ENCODE results near the gene PCDHGB5. TPM values are rescaled to one million over a fixed set of nuclear protein-coding genes. Genes with fewer than 3 reads are reported as not detected.

Gene PCDHGB5
- polyA plus RNA-seq, 1 donor from 2014 or later = 0.17 TPM

- Histone ChIP-seq H3K27ac (ENCODE audit: low read length) (no peak overlapping the region), H3K9me2 (ENCODE audit: insufficient read depth, low read length) (no peaks in the 10 kb centered on the region), H3K27me3 (ENCODE audit: insufficient read depth, low read depth, low read length) (no peaks in the 10 kb centered on the region), H3K4me2 (ENCODE audit: low read length) (no peak overlapping the region), H3K9me3 (ENCODE audit: low read length) (peaks cover 37% of the 10 kb centered on the region), H3K79me2 (replicated peaks; ENCODE audit: insufficient read depth, low read length) (no peaks in the 10 kb centered on the region), H2AFZ (ENCODE audit: low read depth, low read length) (no peak overlapping the region), H3F3A (ENCODE audit: insufficient read depth, low read length, poor library complexity, severe bottlenecking) (no peaks in the 10 kb centered on the region), H3K9ac (ENCODE audit: low read length) (no peak overlapping the region), H4K20me1 (ENCODE audit: insufficient read depth) (no peaks in the 10 kb centered on the region), H3K36me3 (ENCODE audit: insufficient read depth, low read length) (no peaks in the 10 kb centered on the region), H3K4me3 (ENCODE audit: low read length) (no peak overlapping the region)
- no peak for TF ChIP-seq RAD21 (conservative IDR thresholded peaks at IDR 0.05)
- no peak for TF ChIP-seq SMC3 (conservative IDR thresholded peaks at IDR 0.05; ENCODE audit: poor library complexity)
- no peak for TF ChIP-seq REST (IDR thresholded peaks at IDR 0.05; ENCODE audit: borderline replicate concordance)
- no peak for TF ChIP-seq POLR2AphosphoS5 (IDR thresholded peaks at IDR 0.05)
- TF ChIP-seq CTCF (IDR thresholded peaks at IDR 0.05; ENCODE audit: poor library complexity, severe bottlenecking) = no peak
Measured at GRCh38 chr5:141356950-141357349, 40.8 kb upstream of the PCDHGB5 start.

GRCh38 chr5:141359790-141360426 is 37.8 kb upstream of the PCDHGB5 start, which contains the start of gene PCDHGB2:
Gene PCDHGB2, plus strand, starts transcription at chr5:141359994. Its CDS starts 142 bp downstream, at chr5:141360136.
- no peak within 1 kb of the TSS for H3K9ac ChIP-seq (ENCODE audit: low read length)
- H3K27ac ChIP-seq (ENCODE audit: low read length) = no peak within 1 kb of the TSS
- no peak within 1 kb of the TSS for H3K4me2 ChIP-seq (ENCODE audit: low read length)
- no peak within 1 kb of the TSS for H3K4me3 ChIP-seq (ENCODE audit: low read length)
- TF ChIP-seq POLR2AphosphoS5 (IDR thresholded peaks at IDR 0.05) = no peak
- TF ChIP-seq SMC3 (conservative IDR thresholded peaks at IDR 0.05; ENCODE audit: poor library complexity) = no peak
- no peak for TF ChIP-seq RAD21 (conservative IDR thresholded peaks at IDR 0.05)
- TF ChIP-seq EZH2 (IDR thresholded peaks at IDR 0.05; ENCODE audit: borderline replicate concordance, insufficient read depth, low read length, poor library complexity, severe bottlenecking) = no peak
- TF ChIP-seq REST (IDR thresholded peaks at IDR 0.05; ENCODE audit: borderline replicate concordance) = no peak
- no peak for TF ChIP-seq CTCF (IDR thresholded peaks at IDR 0.05; ENCODE audit: poor library complexity, severe bottlenecking)
- no peak for TF ChIP-seq MXI1 (conservative IDR thresholded peaks at IDR 0.05; ENCODE audit: poor library complexity, severe bottlenecking)
- no peaks in the 10 kb centered on the region for H3K27me3 ChIP-seq (ENCODE audit: insufficient read depth, low read depth, low read length)
- no peaks in the 10 kb centered on the region for H3K9me2 ChIP-seq (ENCODE audit: insufficient read depth, low read length)
- H3K9me3 ChIP-seq (ENCODE audit: low read length) = peaks cover 48% of the 10 kb centered on the region
- no peak within 1 kb of the TSS for H2AFZ ChIP-seq (ENCODE audit: low read depth, low read length)
- no peaks in the 10 kb centered on the region for H4K20me1 ChIP-seq (ENCODE audit: insufficient read depth)
- no peaks in the 10 kb centered on the region for H3K36me3 ChIP-seq (ENCODE audit: insufficient read depth, low read length)
- no peaks in the 10 kb centered on the region for H3K79me2 ChIP-seq (replicated peaks; ENCODE audit: insufficient read depth, low read length)
- H3F3A ChIP-seq (ENCODE audit: insufficient read depth, low read length, poor library complexity, severe bottlenecking) = no peaks in the 10 kb centered on the region

Data from neural cell (in vitro differentiated cells).